OCI-LY7 (cell line): ENCODE measurements around the gene SPART. TPM values are rescaled to one million over a fixed set of nuclear protein-coding genes. Genes with fewer than 3 reads are reported as not detected.
"Not testable (repeated sequence)": the region's sequence is repeated elsewhere in the genome, so short reads cannot be mapped to it uniquely, and the experiment has no call there.

ENCODE experiments used
- BruUV-seq: library from RNA; stranded (reverse); fragments of 400-500 nt; replicated peaks from 2 replicates; lab custom pipeline; 2021; lab: Mats Ljungman, UMichigan
- CTCF ChIA-PET: fragments of 300-600 bp; sonication (Branson Sonifier 250); formaldehyde crosslinking; loops from one replicate; lab custom pipeline; 2022; ENCODE audit warnings: antibody characterized with exemption; ENCODE audit not compliant: unreplicated experiment; lab: Charles Lee
- POLR2A ChIA-PET: fragments of 300-600 bp; sonication (Branson Sonifier 250); formaldehyde crosslinking; loops from one replicate; lab custom pipeline; 2022; ENCODE audit warnings: antibody characterized with exemption; lab: Charles Lee
- DNase-seq: peaks from one replicate; pipeline ENCODE4 v3.0.0-alpha.2; 2015; ENCODE audit warnings: low spot score
- H2AFZ ChIP-seq: fragments of 200-600 bp; sonication (generic), shearing (Covaris generic); 2 replicates; pipeline ENCODE4 v1.6.1; 2014; ENCODE audit warnings: mild to moderate bottlenecking, antibody characterized with exemption, low read length, moderate library complexity
- H3K27ac ChIP-seq: fragments of 200-600 bp; sonication (generic); 2 replicates; pipeline ENCODE4 v1.5.1; 2014; ENCODE audit warnings: mixed run types, low read depth, mild to moderate bottlenecking, moderate library complexity, low read length, inconsistent platforms; ENCODE audit not compliant: poor library complexity, severe bottlenecking
- H3K36me3 ChIP-seq: fragments of 200-600 bp; sonication (generic); 2 replicates; pipeline ENCODE4 v1.6.1; 2014; ENCODE audit warnings: mild to moderate bottlenecking, antibody characterized with exemption, low read length, moderate library complexity, mixed read lengths; ENCODE audit not compliant: insufficient read depth
- H3K4me1 ChIP-seq: fragments of 200-600 bp; sonication (generic); 2 replicates; pipeline ENCODE4 v1.5.1; 2014; ENCODE audit warnings: mild to moderate bottlenecking, low read length; ENCODE audit not compliant: insufficient read depth, poor library complexity, severe bottlenecking
- H3K4me2 ChIP-seq: fragments of 200-600 bp; sonication (generic); 2 replicates; pipeline ENCODE4 v1.6.1; 2014; ENCODE audit warnings: mild to moderate bottlenecking, low read length
- H3K4me3 ChIP-seq: fragments of 200-600 bp; sonication (generic); 2 replicates; pipeline ENCODE4 v1.5.1; 2014; ENCODE audit warnings: mild to moderate bottlenecking, low read depth, low read length; ENCODE audit not compliant: poor library complexity, severe bottlenecking
- H3K79me2 ChIP-seq: fragments of 200-600 bp; sonication (generic); 2 replicates; pipeline ENCODE4 v1.6.1; 2016; ENCODE audit warnings: low read depth, mild to moderate bottlenecking, low read length, moderate library complexity, mixed read lengths; ENCODE audit not compliant: insufficient read depth
- H3K9me2 ChIP-seq: fragments of 200-600 bp; sonication (generic); 2 replicates; pipeline ENCODE4 v1.6.1; 2016; ENCODE audit warnings: mild to moderate bottlenecking, low read length, mixed read lengths; ENCODE audit not compliant: insufficient read depth
- H3K9me3 ChIP-seq: fragments of 200-600 bp; sonication (generic); 2 replicates; pipeline ENCODE4 v1.6.1; 2014; ENCODE audit warnings: mild to moderate bottlenecking, mixed run types, low read length, mixed read lengths
- H4K20me1 ChIP-seq: fragments of 200-600 bp; sonication (generic); 2 replicates; pipeline ENCODE4 v1.6.1; 2014; ENCODE audit warnings: mild to moderate bottlenecking, antibody characterized with exemption, low read length, moderate library complexity, mixed read lengths; ENCODE audit not compliant: insufficient read depth
- CTCF ChIP-seq: fragments of 200-600 bp; sonication (generic); conservative IDR thresholded peaks from 2 replicates; pipeline ENCODE4 v1.5.1; 2014; ENCODE audit warnings: mild to moderate bottlenecking, antibody characterized with exemption, low read length, moderate library complexity, mixed read lengths
- EZH2phosphoT487 ChIP-seq: fragments of 200-600 bp; sonication (generic); IDR thresholded peaks from 2 replicates; pipeline ENCODE4 v1.6.1; 2018; ENCODE audit warnings: low read depth, borderline replicate concordance, mild to moderate bottlenecking, mixed run types, antibody characterized with exemption, low read length, moderate library complexity, mixed read lengths
- intact Hi-C: fragments of 100-400 bp; cut with micrococcal nuclease; formaldehyde crosslinking; loops from one replicate; pipeline ENCODE4 v1.10.0; 2022; ENCODE audit not compliant: unreplicated experiment
- total RNA-seq, 2 experiments: library from RNA; depleted of rRNA in 1 of 2; stranded (reverse); fragments of >200 nt in 1 of 2; shearing (Covaris generic) in 1 of 2; gene quantifications; 2 replicates each; pipeline ENCODE4 v1.2.3, GENCODE V29; 2014 to 2022

SPART gene
- total RNA-seq, 2 experiments from 2014 or later = not detected

GRCh38 chr13:36310417-36311108 lies 35.6 kb downstream of the SPART start:
- Histone ChIP-seq H3K9me3 (no peaks in the 10 kb centered on the region), H3K4me1 (no peaks in the 10 kb centered on the region), H3K27ac (no peak overlapping the region), H3K79me2 (no peaks in the 10 kb centered on the region), H2AFZ (no peak overlapping the region), H3K4me3 (no peak overlapping the region), H3K36me3 (no peaks in the 10 kb centered on the region), H3K9me2 (peaks cover 5% of the 10 kb centered on the region; the same call in 1 of the 2 replicates), H4K20me1 (no peaks in the 10 kb centered on the region), H3K4me2 (no peak overlapping the region)
- no peak for DNase-seq
- intact Hi-C loops = no loop called here
- no TSS peak for BruUV-seq
- no peak for TF ChIP-seq EZH2phosphoT487
- no peak for TF ChIP-seq CTCF
- ChIA-PET POLR2A (no interaction called here), CTCF (no interaction called here)

- Histone ChIP-seq H3K9me3 (no peaks in the 10 kb centered on the region), H4K20me1 (no peaks in the 10 kb centered on the region), H3K9me2 (no peaks in the 10 kb centered on the region), H3K36me3 (no peaks in the 10 kb centered on the region), H3K4me2 (no peak overlapping the region), H3K27ac (no peak overlapping the region), H3K79me2 (no peaks in the 10 kb centered on the region), H2AFZ (no peak overlapping the region), H3K4me3 (no peak overlapping the region), H3K4me1 (no peaks in the 10 kb centered on the region)
- BruUV-seq = no TSS peak
- intact Hi-C loops = no loop called here
- CTCF ChIA-PET = no interaction called here
- POLR2A ChIA-PET = interaction anchor here (0.9 kb wide), 1 partner anchor 15 kb away, joined by 3 read pairs; no protein-coding TSS in a partner anchor
- no peak for TF ChIP-seq EZH2phosphoT487
- no peak for TF ChIP-seq CTCF
- no peak for DNase-seq
These were observed 43.9 kb downstream of the SPART start for GRCh38 chr13:36302289-36302688.

- H3K4me3 ChIP-seq, H3K9me2 ChIP-seq, H3K79me2 ChIP-seq, DNase-seq, H2AFZ ChIP-seq, H3K27ac ChIP-seq, H3K4me1 ChIP-seq, intact Hi-C loops, H3K9me3 ChIP-seq, H3K36me3 ChIP-seq, H4K20me1 ChIP-seq, H3K4me2 ChIP-seq, BruUV-seq, CTCF ChIA-PET: not testable (repeated sequence)
- POLR2A ChIA-PET = interaction anchor here (0.5 to 1.0 kb wide), 3 partner anchors 8 to 329 kb away, joined by 3 read pairs; no protein-coding TSS in a partner anchor
These were observed 46.7 kb downstream of the SPART start for GRCh38 chr13:36299469-36299868.
